Left renal cortex interstitium (tissue), 4 donors: ENCODE results near the gene LHFPL3. TPM values are rescaled to one million over a fixed set of nuclear protein-coding genes. Genes with fewer than 3 reads are reported as not detected.
"Not testable (repeated sequence)": the region's sequence is repeated elsewhere in the genome, so short reads cannot be mapped to it uniquely, and the experiment has no call there.

Experiments used
- DNase-seq, 4 donors: peaks; one replicate each; pipeline ENCODE4 v3.0.0-alpha.2; 2013; ENCODE audit warnings: low read depth in 4 of 4, low spot score in 2 of 4, missing footprints in 1 of 4
- polyA plus RNA-seq, 4 donors: library from polyadenylated mRNA; unstranded; fragments of 120-200 nt; gene quantifications; one replicate each; pipeline ENCODE4 v1.2.1, GENCODE V29; 2013; ENCODE audit not compliant: insufficient read length in 4 of 4

Gene LHFPL3
- 10 to 100 TPM in 1 of 4 donors, 1 to 10 TPM in 3; 5.2 to 11.3 (median 5.9) TPM for polyA plus RNA-seq

- peak in 1 of 4 donors; percentile 16 for DNase-seq
Observed at GRCh38 chr7:104328296-104328969, at the start of gene LHFPL3. Gene LHFPL3 (plus strand): TSS chr7:104328603.

GRCh38 chr7:104281685-104282084, 46.7 kb upstream of the LHFPL3 start:
- DNase-seq = not testable (repeated sequence)

- DNase-seq = no peak
Observed at GRCh38 chr7:104286839-104287238, 41.6 kb upstream of the LHFPL3 start.

- DNase-seq = no peak
Observed at GRCh38 chr7:104288137-104288536, 40.3 kb upstream of the LHFPL3 start.

GRCh38 chr7:104294291-104294690, 34.1 kb upstream of the LHFPL3 start:
- no peak for DNase-seq

GRCh38 chr7:104296266-104296665, 32.1 kb upstream of the LHFPL3 start:
- no peak for DNase-seq

- no peak for DNase-seq
Observed at GRCh38 chr7:104296900-104297299, 31.5 kb upstream of the LHFPL3 start.

GRCh38 chr7:104299323-104299722, 29.1 kb upstream of the LHFPL3 start:
- no peak for DNase-seq

GRCh38 chr7:104299777-104300176, 28.6 kb upstream of the LHFPL3 start:
- DNase-seq = no peak

- no peak for DNase-seq
Observed at GRCh38 chr7:104306793-104307192, 21.6 kb upstream of the LHFPL3 start.

GRCh38 chr7:104317948-104318629, 10.3 kb upstream of the LHFPL3 start:
- DNase-seq = no peak

GRCh38 chr7:104327534-104327933, 869 bp upstream of the LHFPL3 start:
- no peak for DNase-seq

- no peak for DNase-seq
Observed at GRCh38 chr7:104327938-104328295, 486 bp upstream of the LHFPL3 start.

- DNase-seq = no peak
Observed at GRCh38 chr7:104328970-104329825, 795 bp downstream of the LHFPL3 start.

GRCh38 chr7:104341546-104341945, 13.1 kb downstream of the LHFPL3 start:
- DNase-seq = no peak

- DNase-seq = no peak
Observed at GRCh38 chr7:104352736-104353135, 24.3 kb downstream of the LHFPL3 start.

- no peak for DNase-seq
Observed at GRCh38 chr7:104357166-104357565, 28.8 kb downstream of the LHFPL3 start.

- DNase-seq = no peak
Observed at GRCh38 chr7:104358446-104359132, 30.2 kb downstream of the LHFPL3 start.

- DNase-seq = no peak
Observed at GRCh38 chr7:104362756-104363155, 34.4 kb downstream of the LHFPL3 start.

GRCh38 chr7:104363355-104363754, 35.0 kb downstream of the LHFPL3 start:
- DNase-seq = no peak

- no peak for DNase-seq
Observed at GRCh38 chr7:104366390-104366789, 38.0 kb downstream of the LHFPL3 start.
